CD8-positive, alpha-beta memory T cell (primary cell): ENCODE measurements around the gene AOPEP. TPM values are rescaled to one million over a fixed set of nuclear protein-coding genes. Genes with fewer than 3 reads are reported as not detected.

Source experiments
- CTCF ChIA-PET: fragments of 350-600 bp; sonication (Branson Sonifier 250); formaldehyde crosslinking; loops from one replicate; lab custom pipeline; 2021; ENCODE audit warnings: antibody characterized with exemption; lab: Charles Lee
- POLR2A ChIA-PET: fragments of 350-600 bp; sonication (Branson Sonifier 250); formaldehyde crosslinking; loops from one replicate; lab custom pipeline; 2021; ENCODE audit warnings: antibody characterized with exemption; lab: Charles Lee
- DNase-seq, 5 donors: peaks; one replicate each; pipeline versions ENCODE4 v3.0.0 to v3.0.0-alpha.2; 2020 to 2022; ENCODE audit warnings: mixed read lengths in 1 of 5
- H3K27ac ChIP-seq: one replicate; pipeline ENCODE4 v1.7.0; 2013; ENCODE audit warnings: low read depth, mild to moderate bottlenecking, low read length, moderate library complexity
- H3K27me3 ChIP-seq: 2 replicates; pipeline ENCODE4 v1.7.0; 2013; ENCODE audit warnings: low read length, mild to moderate bottlenecking; ENCODE audit not compliant: insufficient read depth, poor library complexity, severe bottlenecking
- H3K36me3 ChIP-seq: 2 replicates; pipeline ENCODE4 v1.7.0; 2013; ENCODE audit warnings: mild to moderate bottlenecking, low read length, moderate library complexity; ENCODE audit not compliant: insufficient read depth
- H3K4me1 ChIP-seq: 2 replicates; pipeline ENCODE4 v1.7.0; 2013; ENCODE audit warnings: mild to moderate bottlenecking, low read length, moderate library complexity; ENCODE audit not compliant: insufficient read depth
- H3K4me3 ChIP-seq: 2 replicates; pipeline ENCODE4 v1.7.0; 2013; ENCODE audit warnings: mild to moderate bottlenecking, low read length
- H3K9me3 ChIP-seq: 2 replicates; pipeline ENCODE4 v1.7.0; 2013; ENCODE audit warnings: mild to moderate bottlenecking, low read length
- H3K27ac Mint-ChIP-seq, 8 donors: one replicate each; pipeline ENCODE4 v1.8.0; 2020 to 2021; ENCODE audit warnings: mixed read lengths in 8 of 8, mild to moderate bottlenecking in 6 of 8, inconsistent platforms in 3 of 8, moderate library complexity in 3 of 8
- H3K27me3 Mint-ChIP-seq, 2 donors: one replicate each; pipeline ENCODE4 v1.8.0; 2020 to 2021; ENCODE audit warnings: mixed read lengths in 2 of 2, mild to moderate bottlenecking in 1 of 2, moderate library complexity in 1 of 2
- H3K36me3 Mint-ChIP-seq, 3 donors: one replicate each; pipeline ENCODE4 v1.8.0; 2020 to 2021; ENCODE audit warnings: mixed read lengths in 3 of 3, inconsistent platforms in 1 of 3, mild to moderate bottlenecking in 1 of 3
- H3K4me1 Mint-ChIP-seq, 3 donors: one replicate each; pipeline ENCODE4 v1.8.0; 2020 to 2021; ENCODE audit warnings: mixed read lengths in 3 of 3, inconsistent platforms in 1 of 3, mild to moderate bottlenecking in 1 of 3
- H3K4me3 Mint-ChIP-seq, 7 donors: one replicate each; pipeline ENCODE4 v1.8.0; 2020 to 2021; ENCODE audit warnings: mixed read lengths in 7 of 7, mild to moderate bottlenecking in 6 of 7, moderate library complexity in 4 of 7, inconsistent platforms in 2 of 7
- H3K9me3 Mint-ChIP-seq, 5 donors: one replicate each; pipeline ENCODE4 v1.8.0; 2020 to 2022; ENCODE audit warnings: mixed read lengths in 5 of 5, mild to moderate bottlenecking in 3 of 5, moderate library complexity in 2 of 5, inconsistent platforms in 1 of 5
- polyA plus RNA-seq: library from polyadenylated mRNA; unstranded; fragments of 300-500 nt; fragmentation: Illumina TruSeq; gene quantifications from one replicate; pipeline ENCODE4 v1.2.3, GENCODE V29; 2021
- total RNA-seq, 2 experiments: library from RNA; stranded (reverse); gene quantifications; one replicate each; pipeline ENCODE4 v1.2.3, GENCODE V29; 2021

AOPEP gene
- total and polyA plus RNA-seq, 3 experiments from 2014 or later = 4.2 to 7.1 (median 6.9) TPM

- DNase-seq = no peak
- ChIA-PET POLR2A (no interaction called here), CTCF (no interaction called here)
- Mint-ChIP-seq H3K36me3 (peaks cover 6 to 8% (median 6%) of the 10 kb centered on the region in 3 donors), H3K4me1 (peaks cover 4 to 8% (median 7%) of the 10 kb centered on the region in 3 donors), H3K4me3 (no peak overlapping the region), H3K27ac (peak overlapping the region in 1 of 8 donors; percentile 62), H3K9me3 (peaks cover 0 to 1% (median 0%) of the 10 kb centered on the region in 5 donors), H3K27me3 (no peaks in the 10 kb centered on the region)
- Histone ChIP-seq H3K27me3 (no peaks in the 10 kb centered on the region), H3K9me3 (no peaks in the 10 kb centered on the region), H3K27ac (no peak overlapping the region), H3K4me3 (no peak overlapping the region), H3K36me3 (no peaks in the 10 kb centered on the region), H3K4me1 (no peaks in the 10 kb centered on the region)
Observed at GRCh38 chr9:94771096-94771495, 44.6 kb downstream of the AOPEP start.

GRCh38 chr9:94772144-94772543 lies 45.6 kb downstream of the AOPEP start:
- Histone ChIP-seq H3K27me3 (no peaks in the 10 kb centered on the region), H3K4me3 (no peak overlapping the region), H3K4me1 (no peaks in the 10 kb centered on the region), H3K9me3 (no peaks in the 10 kb centered on the region), H3K36me3 (no peaks in the 10 kb centered on the region), H3K27ac (no peak overlapping the region)
- peaks cover 4 to 8% (median 7%) of the 10 kb centered on the region in 3 donors for H3K4me1 Mint-ChIP-seq
- ChIA-PET POLR2A (no interaction called here), CTCF (interaction anchor here (1.1 kb wide), 1 partner anchor 356 kb away, joined by 4 read pairs; no protein-coding TSS in a partner anchor)
- peaks cover 0 to 1% (median 0%) of the 10 kb centered on the region in 5 donors for H3K9me3 Mint-ChIP-seq
- H3K4me3 Mint-ChIP-seq = no peak overlapping the region
- no peaks in the 10 kb centered on the region for H3K27me3 Mint-ChIP-seq
- H3K36me3 Mint-ChIP-seq = peaks cover 6% of the 10 kb centered on the region in 3 donors
- DNase-seq = no peak
- no peak overlapping the region for H3K27ac Mint-ChIP-seq

DNA sequence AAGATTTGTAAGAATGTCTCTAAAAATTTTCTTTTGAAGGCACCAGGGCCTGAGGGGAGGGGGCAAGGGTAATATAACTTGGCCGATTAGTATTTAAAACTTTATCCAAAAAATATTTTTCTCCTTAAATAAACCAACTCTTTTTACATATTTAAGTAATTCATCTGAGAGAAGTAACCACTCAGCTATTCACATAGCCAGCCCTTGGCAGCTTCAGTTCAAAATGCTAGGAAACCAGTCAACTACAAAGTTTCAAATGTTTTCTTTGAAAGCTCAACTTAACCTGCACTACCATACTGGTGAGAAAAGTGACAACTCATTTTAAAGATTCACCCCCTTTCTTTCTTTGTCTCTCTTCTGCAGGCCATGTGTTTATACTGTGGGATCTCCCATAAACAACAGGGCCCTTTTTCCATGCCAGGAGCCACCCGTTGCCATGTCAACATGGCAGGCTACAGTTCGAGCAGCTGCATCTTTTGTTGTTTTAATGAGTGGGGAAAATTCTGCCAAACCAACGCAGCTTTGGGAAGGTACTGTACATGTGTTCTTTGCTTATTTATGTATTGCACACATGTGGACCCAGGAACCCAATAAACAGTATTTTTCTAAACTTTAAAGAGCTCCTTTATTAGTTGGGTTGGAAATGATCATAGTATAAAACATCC lies 46.3 kb downstream of the AOPEP start:
- no peaks in the 10 kb centered on the region for H3K4me1 ChIP-seq
- H3K27me3 ChIP-seq = no peaks in the 10 kb centered on the region
- ChIA-PET POLR2A (no interaction called here), CTCF (interaction anchor here (1.1 kb wide), 1 partner anchor 355 kb away, joined by 4 read pairs; no protein-coding TSS in a partner anchor)
- Mint-ChIP-seq H3K4me3 (no peak overlapping the region), H3K27ac (no peak overlapping the region), H3K4me1 (peaks cover 4 to 8% (median 7%) of the 10 kb centered on the region in 3 donors), H3K9me3 (peaks cover 0 to 1% (median 0%) of the 10 kb centered on the region in 5 donors), H3K27me3 (no peaks in the 10 kb centered on the region), H3K36me3 (peaks cover 4 to 6% (median 6%) of the 10 kb centered on the region in 3 donors)
- no peak overlapping the region for H3K27ac ChIP-seq
- no peaks in the 10 kb centered on the region for H3K9me3 ChIP-seq
- no peaks in the 10 kb centered on the region for H3K36me3 ChIP-seq
- DNase-seq = no peak
- H3K4me3 ChIP-seq = no peak overlapping the region

DNA sequence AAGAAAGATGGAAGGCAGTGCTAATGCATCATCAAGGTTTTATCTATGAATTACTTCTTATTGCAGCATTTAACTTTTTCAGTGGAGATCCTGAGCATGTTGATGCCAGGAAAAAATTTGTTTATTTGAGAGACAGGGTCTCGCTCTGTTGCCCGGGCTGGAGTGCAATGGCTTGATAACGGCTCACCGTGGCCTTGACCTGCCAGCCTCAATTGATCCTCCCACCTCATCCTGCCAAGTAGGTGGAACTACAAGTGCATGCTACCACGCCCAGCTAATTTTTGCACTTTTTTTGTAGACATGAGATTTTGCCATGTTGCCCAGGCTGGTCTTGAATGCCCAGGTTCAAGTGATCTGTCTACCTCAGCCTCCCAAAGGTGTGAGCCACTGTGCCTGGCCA lies 47.2 kb downstream of the AOPEP start:
- H3K36me3 Mint-ChIP-seq = peaks cover 4 to 8% (median 6%) of the 10 kb centered on the region in 3 donors
- H3K36me3 ChIP-seq = no peaks in the 10 kb centered on the region

DNA sequence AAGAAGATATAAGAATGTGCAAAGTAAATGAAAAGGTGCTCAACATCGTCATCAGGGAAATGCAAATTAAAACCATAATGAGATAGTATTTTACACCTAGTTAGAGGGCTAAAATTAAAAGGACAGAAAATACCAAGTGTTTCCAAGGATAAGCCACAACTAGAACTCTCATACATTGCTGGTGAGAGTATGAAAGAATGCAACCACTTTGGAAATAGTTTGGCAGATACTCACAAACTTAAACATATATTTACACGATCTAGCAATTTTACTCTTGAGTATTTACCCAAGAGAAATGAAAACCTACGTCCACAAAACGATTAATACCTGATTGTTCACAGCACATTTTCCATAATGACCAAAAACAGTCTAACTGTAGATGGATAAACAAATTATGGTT lies 51.5 kb downstream of the AOPEP start:
- H3K27ac Mint-ChIP-seq = no peak overlapping the region
- no peaks in the 10 kb centered on the region for H3K9me3 Mint-ChIP-seq
- no peak overlapping the region for H3K4me3 ChIP-seq
- H3K4me3 Mint-ChIP-seq = no peak overlapping the region
- peaks cover 4 to 6% (median 4%) of the 10 kb centered on the region in 3 donors for H3K36me3 Mint-ChIP-seq
- H3K27me3 ChIP-seq = no peaks in the 10 kb centered on the region
- no peak for DNase-seq
- POLR2A ChIA-PET = no interaction called here
- peaks cover 0 to 3% (median 3%) of the 10 kb centered on the region in 3 donors for H3K4me1 Mint-ChIP-seq
- H3K27me3 Mint-ChIP-seq = no peaks in the 10 kb centered on the region
- H3K27ac ChIP-seq = no peak overlapping the region
- H3K9me3 ChIP-seq = no peaks in the 10 kb centered on the region
- CTCF ChIA-PET = no interaction called here
- H3K4me1 ChIP-seq = no peaks in the 10 kb centered on the region
- H3K36me3 ChIP-seq = no peaks in the 10 kb centered on the region

More for the DNA sequence above, 47.2 kb downstream of the AOPEP start:
- ChIA-PET CTCF (no interaction called here), POLR2A (no interaction called here)
- H3K9me3 Mint-ChIP-seq = peaks cover 0 to 1% (median 0%) of the 10 kb centered on the region in 5 donors
- H3K27me3 ChIP-seq = no peaks in the 10 kb centered on the region
- H3K4me1 ChIP-seq = no peaks in the 10 kb centered on the region
- no peaks in the 10 kb centered on the region for H3K9me3 ChIP-seq
- no peak for DNase-seq
- no peak overlapping the region for H3K27ac Mint-ChIP-seq
- no peak overlapping the region for H3K4me3 ChIP-seq
- H3K27me3 Mint-ChIP-seq = no peaks in the 10 kb centered on the region
- peaks cover 4 to 8% (median 7%) of the 10 kb centered on the region in 3 donors for H3K4me1 Mint-ChIP-seq
- H3K4me3 Mint-ChIP-seq = no peak overlapping the region
- no peak overlapping the region for H3K27ac ChIP-seq

- Mint-ChIP-seq H3K36me3 (peaks cover 0 to 2% (median 2%) of the 10 kb centered on the region in 3 donors), H3K27ac (no peak overlapping the region), H3K4me1 (peaks cover 0 to 1% (median 0%) of the 10 kb centered on the region in 3 donors), H3K27me3 (no peaks in the 10 kb centered on the region), H3K9me3 (no peaks in the 10 kb centered on the region), H3K4me3 (no peak overlapping the region)
- H3K4me1 ChIP-seq = no peaks in the 10 kb centered on the region
- no peaks in the 10 kb centered on the region for H3K9me3 ChIP-seq
- ChIA-PET POLR2A (no interaction called here), CTCF (no interaction called here)
- H3K36me3 ChIP-seq = no peaks in the 10 kb centered on the region
- no peak overlapping the region for H3K4me3 ChIP-seq
- no peak overlapping the region for H3K27ac ChIP-seq
- H3K27me3 ChIP-seq = no peaks in the 10 kb centered on the region
- no peak for DNase-seq
Observed at GRCh38 chr9:94779031-94779430, 52.5 kb downstream of the AOPEP start.

DNA sequence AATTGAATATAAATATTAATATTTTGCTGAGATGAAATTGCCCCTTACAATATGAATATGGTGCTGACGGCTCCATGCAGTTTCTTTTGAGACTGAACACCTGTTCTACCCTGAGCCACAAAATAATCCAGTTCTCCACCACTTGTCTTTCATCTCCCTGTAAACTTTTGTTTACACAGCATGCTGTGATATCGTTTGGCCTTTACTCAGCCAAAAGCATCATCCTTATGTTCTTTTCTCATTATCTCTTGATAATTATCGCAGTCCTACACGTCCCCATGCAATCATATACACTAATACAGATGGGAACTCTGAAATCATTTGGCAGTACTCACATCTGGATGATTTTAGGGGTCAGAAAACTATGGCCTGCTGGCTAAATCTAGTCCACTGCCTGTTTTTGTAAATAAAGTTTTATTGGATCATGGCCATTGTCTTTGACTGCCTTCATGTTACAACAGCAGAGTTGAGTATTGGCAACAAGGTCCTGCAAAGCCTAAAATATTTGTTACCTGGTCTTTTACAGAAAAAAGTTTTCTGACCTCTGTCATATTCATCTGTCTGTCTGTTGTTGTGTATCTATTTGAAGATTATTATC lies 53.3 kb downstream of the AOPEP start:
- Mint-ChIP-seq H3K4me3 (no peak overlapping the region), H3K9me3 (no peaks in the 10 kb centered on the region), H3K36me3 (peaks cover 0 to 2% (median 2%) of the 10 kb centered on the region in 3 donors), H3K27ac (no peak overlapping the region), H3K27me3 (no peaks in the 10 kb centered on the region), H3K4me1 (no peaks in the 10 kb centered on the region)
- Histone ChIP-seq H3K27ac (no peak overlapping the region), H3K27me3 (no peaks in the 10 kb centered on the region), H3K36me3 (no peaks in the 10 kb centered on the region), H3K9me3 (no peaks in the 10 kb centered on the region), H3K4me1 (no peaks in the 10 kb centered on the region), H3K4me3 (no peak overlapping the region)
- CTCF ChIA-PET = interaction anchor here (1.3 kb wide), 1 partner anchor 352 kb away, joined by 3 read pairs; no protein-coding TSS in a partner anchor
- POLR2A ChIA-PET = no interaction called here
- no peak for DNase-seq

- Mint-ChIP-seq H3K9me3 (no peaks in the 10 kb centered on the region), H3K36me3 (peaks cover 0 to 2% (median 2%) of the 10 kb centered on the region in 3 donors), H3K27me3 (no peaks in the 10 kb centered on the region), H3K4me1 (no peaks in the 10 kb centered on the region), H3K27ac (peak overlapping the region in 1 of 8 donors; percentile 42), H3K4me3 (no peak overlapping the region)
- no peaks in the 10 kb centered on the region for H3K9me3 ChIP-seq
- no peaks in the 10 kb centered on the region for H3K4me1 ChIP-seq
- H3K27me3 ChIP-seq = no peaks in the 10 kb centered on the region
- CTCF ChIA-PET = interaction anchor here (0.7 to 1.3 kb wide), 2 partner anchors 347 to 351 kb away, joined by 3 read pairs; no protein-coding TSS in a partner anchor
- no peak overlapping the region for H3K4me3 ChIP-seq
- H3K36me3 ChIP-seq = no peaks in the 10 kb centered on the region
- POLR2A ChIA-PET = no interaction called here
- no peak for DNase-seq
- H3K27ac ChIP-seq = no peak overlapping the region
Observed at GRCh38 chr9:94780516-94780950, 54.0 kb downstream of the AOPEP start.
